K562 (cell line): ENCODE measurements around the gene HNRNPDL. TPM values are rescaled to one million over a fixed set of nuclear protein-coding genes. Genes with fewer than 3 reads are reported as not detected.

Experiments used
- ATAC-seq: fragments of 200-7000 bp; cut with Tn5 transposase; 3 replicates; pipeline ENCODE4 v1.9.1; 2020; ENCODE audit warnings: moderate library complexity
- BruUV-seq: library from RNA; stranded (reverse); fragments of 400-500 nt; replicated peaks from 2 replicates; lab custom pipeline; 2021; lab: Mats Ljungman, UMichigan
- CTCF ChIA-PET: fragments of 300-600 bp; formaldehyde crosslinking; extraction: SDS; loops from one replicate; lab custom pipeline; 2021; ENCODE audit warnings: low intra/inter-chr PET ratio; lab: Yijun Ruan, JAX
- POLR2A ChIA-PET: fragments of 300-600, 350-650 bp; sonication (Branson Sonifier 250); formaldehyde crosslinking; extraction: SDS; loops from one replicate; lab custom pipeline; 2021; ENCODE audit warnings: antibody characterized with exemption, inconsistent platforms; lab: Yijun Ruan, JAX
- DNase-seq, 4 experiments: peaks; one replicate each; pipeline versions ENCODE4 v3.0.0 to v3.0.0-alpha.2; 2011 to 2018; ENCODE audit warnings: low spot score in 3 of 4, mixed read lengths in 3 of 4; ENCODE audit errors: extremely low read depth in 1 of 4
- FAIRE-seq: peaks from 2 replicates; lab custom pipeline; 2011; peaks lifted over from hg19 to GRCh38; lab: Jason Lieb, UNC
- H2AFZ ChIP-seq: 2 replicates; pipeline ENCODE4 v1.6.0; 2011; ENCODE audit warnings: low read depth, low read length, control low read depth, inconsistent platforms
- H3K27ac ChIP-seq: fragments of 200-600 bp; 3 replicates; pipeline ENCODE4 v1.8.0; 2011; ENCODE audit warnings: low read depth, mild to moderate bottlenecking, control low read depth, inconsistent platforms, low read length, moderate library complexity, mixed read lengths; ENCODE audit errors: extremely low read depth
- H3K27me3 ChIP-seq, 2 experiments: fragments of 300-600 bp in 1 of 2; 2 replicates in 1 of 2; 3 replicates in 1 of 2; pipeline versions ENCODE4 v1.6.0 to v1.8.0; 2011; ENCODE audit warnings: inconsistent platforms in 2 of 2, low read length in 2 of 2, mild to moderate bottlenecking in 1 of 2, mixed read lengths in 1 of 2, moderate library complexity in 1 of 2; ENCODE audit not compliant: control insufficient read depth in 2 of 2, insufficient read depth in 2 of 2
- H3K36me3 ChIP-seq: fragments of 300-600 bp; 3 replicates; pipeline ENCODE4 v1.8.0; 2011; ENCODE audit warnings: mild to moderate bottlenecking, low read length, inconsistent platforms; ENCODE audit not compliant: control insufficient read depth, insufficient read depth
- H3K4me1 ChIP-seq, 2 experiments: fragments of 200-600 bp in 1 of 2; replicated peaks in 1 of 2; 2 replicates in 1 of 2; 3 replicates in 1 of 2; pipeline versions ENCODE4 v1.5.1 to v1.8.0; 2011; ENCODE audit warnings: inconsistent platforms in 2 of 2, low read length in 2 of 2, mild to moderate bottlenecking in 1 of 2, mixed read lengths in 1 of 2, moderate library complexity in 1 of 2; ENCODE audit not compliant: control insufficient read depth in 2 of 2, insufficient read depth in 2 of 2
- H3K4me2 ChIP-seq: 2 replicates; pipeline ENCODE4 v1.6.1; 2011; ENCODE audit warnings: low read length, control low read depth, inconsistent platforms, mixed read lengths; ENCODE audit not compliant: insufficient read depth
- H3K4me3 ChIP-seq: fragments of 200-600 bp; sonication (generic), shearing (Covaris generic); 2 replicates; pipeline ENCODE4 v1.5.1; 2016; ENCODE audit warnings: control low read depth, inconsistent platforms
- H3K79me2 ChIP-seq: fragments of 200-600 bp; 3 replicates; pipeline ENCODE4 v1.8.0; 2011; ENCODE audit warnings: low read length, inconsistent platforms; ENCODE audit not compliant: control insufficient read depth, insufficient read depth
- H3K9ac ChIP-seq, 2 experiments: 2 replicates each; pipeline versions ENCODE4 v1.6.0 to v1.6.1; 2011; ENCODE audit warnings: low read depth in 2 of 2, low read length in 2 of 2, control low read depth in 1 of 2, inconsistent platforms in 1 of 2, mild to moderate bottlenecking in 1 of 2, mixed read lengths in 1 of 2; ENCODE audit not compliant: insufficient read depth in 1 of 2
- H3K9me1 ChIP-seq: one replicate; pipeline ENCODE4 v1.6.0; 2011; ENCODE audit warnings: inconsistent platforms, mild to moderate bottlenecking, low read length, moderate library complexity; ENCODE audit not compliant: control insufficient read depth, insufficient read depth
- H3K9me3 ChIP-seq: replicated peaks from 2 replicates; pipeline ENCODE4 v1.5.1; 2011; ENCODE audit warnings: low read depth, low read length, inconsistent platforms; ENCODE audit not compliant: control insufficient read depth, insufficient read depth
- H4K20me1 ChIP-seq: replicated peaks from 2 replicates; pipeline ENCODE4 v1.6.1; 2011; ENCODE audit warnings: low read length, inconsistent platforms, mixed read lengths; ENCODE audit not compliant: control insufficient read depth, insufficient read depth
- C11orf30 ChIP-seq: fragments of 450-650 bp; IDR thresholded peaks from 2 replicates; pipeline ENCODE4 v1.6.1; 2016; ENCODE audit warnings: low read depth, mild to moderate bottlenecking
- ESRRA ChIP-seq: fragments of 450-650 bp; IDR thresholded peaks from 2 replicates; pipeline ENCODE4 v1.6.1; 2014; ENCODE audit warnings: low read depth, mild to moderate bottlenecking, moderate library complexity, borderline replicate concordance
- HDAC3 ChIP-seq: fragments of 450-650 bp; IDR thresholded peaks from 2 replicates; pipeline ENCODE4 v1.6.1; 2018; ENCODE audit warnings: borderline replicate concordance, mild to moderate bottlenecking, moderate library complexity; ENCODE audit not compliant: partially characterized antibody
- HIVEP1 ChIP-seq: fragments of 250-450 bp; sonication (Bioruptor Pico); IDR thresholded peaks from 2 replicates; pipeline ENCODE4 v1.4.0; 2020; ENCODE audit warnings: mild to moderate bottlenecking
- ILF3 ChIP-seq: fragments of 450-650 bp; IDR thresholded peaks from 2 replicates; pipeline ENCODE4 v1.6.1; 2018; ENCODE audit warnings: antibody characterized with exemption, mild to moderate bottlenecking, moderate library complexity, borderline replicate concordance
- MAFG ChIP-seq: fragments of 450-650 bp; conservative IDR thresholded peaks from 2 replicates; pipeline ENCODE4 v1.6.1; 2016; ENCODE audit warnings: missing genetic modification characterization, missing compliant biosample characterization
- MEF2A ChIP-seq: IDR thresholded peaks from 2 replicates; pipeline ENCODE4 v1.6.1; 2011; ENCODE audit warnings: low read depth, mild to moderate bottlenecking, low read length, moderate library complexity; ENCODE audit not compliant: control insufficient read depth
- NFATC3 ChIP-seq: fragments of 450-650 bp; IDR thresholded peaks from 2 replicates; pipeline ENCODE4 v1.6.1; 2017; ENCODE audit warnings: mild to moderate bottlenecking
- NFYB ChIP-seq: IDR thresholded peaks from 2 replicates; pipeline ENCODE4 v1.6.1; 2011; ENCODE audit warnings: mild to moderate bottlenecking, moderate library complexity; ENCODE audit not compliant: insufficient read length; ENCODE audit errors: extremely low read depth
- POLR2H ChIP-seq: IDR thresholded peaks from 2 replicates; pipeline ENCODE4 v1.6.1; 2016; ENCODE audit warnings: missing genetic modification characterization, low read depth, mild to moderate bottlenecking, control low read depth, missing compliant biosample characterization, moderate library complexity
- RAD51 ChIP-seq: fragments of 450-650 bp; IDR thresholded peaks from 2 replicates; pipeline ENCODE4 v1.7.1; 2016; ENCODE audit warnings: low read depth, mild to moderate bottlenecking, borderline replicate concordance
- SMAD2 ChIP-seq: fragments of 150-350 bp; IDR thresholded peaks from 2 replicates; pipeline ENCODE4 v1.6.1; 2014; ENCODE audit warnings: low read depth, mild to moderate bottlenecking, low read length
- TCF7 ChIP-seq: sonication (generic); IDR thresholded peaks from 2 replicates; pipeline ENCODE4 v1.6.1; 2016; ENCODE audit warnings: antibody characterized with exemption, borderline replicate concordance
- ZNF324 ChIP-seq: fragments of 250-450 bp; sonication (Bioruptor Pico); IDR thresholded peaks from 2 replicates; pipeline ENCODE4 v1.4.0; 2020; ENCODE audit warnings: mild to moderate bottlenecking
- WGBS: fragments of 100-300 bp; shearing (Covaris generic); methylation state at CpG from one replicate; pipeline ENCODE4 v1.1.6; 2016; ENCODE audit warnings: low coverage, mixed read lengths; ENCODE audit not compliant: insufficient coverage; ENCODE audit errors: missing lambda C conversion rate; 5-methylcytosine and 5-hydroxymethylcytosine counted together
- in situ Hi-C: fragments of 300-500 bp; cut with MboI; formaldehyde crosslinking; loops from 4 replicates; pipeline ENCODE4 v1.15.0; 2018; ENCODE audit warnings: inconsistent platforms, mixed read lengths
- intact Hi-C: fragments of 100-400 bp; cut with micrococcal nuclease; formaldehyde crosslinking; loops from 2 replicates; pipeline ENCODE4 v1.14.2; 2022
- polyA plus RNA-seq, 8 experiments: library from polyadenylated mRNA; depleted of rRNA in 4 of 8; stranded (reverse) in 5 of 8; unstranded in 3 of 8; fragments of >200 nt; fragmentation: Nextera tagmentation in 2 of 8; fragmentation: Illumina TruSeq in 1 of 8; extraction: Ambion mirVana in 2 of 8; extraction: Trizol in 1 of 8; gene quantifications; 2 replicates each; pipeline versions ENCODE4 v1.2.1 to v1.2.3, GENCODE V29; 2011 to 2014; ENCODE audit warnings: inconsistent platforms in 1 of 8, missing spikeins in 1 of 8
- total RNA-seq, 7 experiments: library from RNA; depleted of rRNA in 6 of 7; stranded (reverse); fragments of >200 nt in 6 of 7; fragmentation: Illumina TruSeq in 2 of 7; extraction: Trizol in 2 of 7; gene quantifications; 2 replicates each; pipeline versions ENCODE4 v1.2.1 to v1.2.3, GENCODE V29; 2011 to 2021; ENCODE audit warnings: low replicate concordance in 1 of 7
- TF ChIP-seq, protein P1 (sequence below): sonication (generic); formaldehyde crosslinking; IDR thresholded peaks from 2 replicates; pipeline ENCODE4 v1.8.1; 2022; ENCODE audit warnings: missing genetic modification reagents
- TF ChIP-seq, protein P2 (sequence below), 2 experiments: fragments of 450-650 bp in 1 of 2; IDR thresholded peaks; 2 replicates each; pipeline ENCODE4 v1.6.1; 2011 to 2017; ENCODE audit warnings: low read depth in 2 of 2, antibody characterized with exemption in 1 of 2, borderline replicate concordance in 1 of 2, low read length in 1 of 2, mild to moderate bottlenecking in 1 of 2, mixed read lengths in 1 of 2; ENCODE audit not compliant: control insufficient read depth in 1 of 2
- TF ChIP-seq, protein P3 (sequence below): sonication (generic); formaldehyde crosslinking; IDR thresholded peaks from 2 replicates; pipeline ENCODE4 v1.4.0; 2020; ENCODE audit warnings: mild to moderate bottlenecking, missing genetic modification reagents

The HNRNPDL gene
- total and polyA plus RNA-seq, 9 of the 15 experiments (the other 6 are each of a cell fraction or from before 2014, with no cell fraction given): 243 to 652 (median 351) TPM

GRCh38 chr4:82415922-82416365 lies 14.3 kb downstream of the HNRNPDL start:
- POLR2A ChIA-PET: interaction anchor here (0.6 to 2.4 kb wide), 5 partner anchors 8 to 385 kb away, joined by 3 to 17 read pairs (median 4); no protein-coding TSS in a partner anchor
- no peaks in the 10 kb centered on the region for H4K20me1 ChIP-seq
- H3K4me3 ChIP-seq: no peak overlapping the region
- no peak overlapping the region for H3K9ac ChIP-seq
- FAIRE-seq: no peak
- no peaks in the 10 kb centered on the region for H3K36me3 ChIP-seq
- no peaks in the 10 kb centered on the region for H3K79me2 ChIP-seq
- in situ Hi-C loops (no loop called here), intact Hi-C loops (no loop called here)
- BruUV-seq: no TSS peak
- no peak overlapping the region; the same call in 1 of the 2 replicates for H2AFZ ChIP-seq
- no peak overlapping the region for H3K27ac ChIP-seq
- H3K4me2 ChIP-seq: no peak overlapping the region
- no peak; the same call in 2 of the 3 replicates for ATAC-seq
- no peaks in the 10 kb centered on the region for H3K9me3 ChIP-seq
- WGBS: 52% methylated on average over 11 of the region's 12 CpGs
- CTCF ChIA-PET: no interaction called here
- H3K9me1 ChIP-seq: no peaks in the 10 kb centered on the region
- DNase-seq: no peak
- peaks cover 0 to 7% of the 10 kb centered on the region in 2 experiments; a peak in 3 of 5 replicates for H3K4me1 ChIP-seq
- no peaks in the 10 kb centered on the region for H3K27me3 ChIP-seq
- TF ChIP-seq RAD51 (no peak), HDAC3 (no peak), ESRRA (no peak), HIVEP1 (CRISPR knock-in tag) (no peak), TCF7 (no peak), ZNF324 (CRISPR knock-in tag) (no peak), SMAD2 (no peak), NFATC3 (no peak), C11orf30 (peak; percentile 70), MAFG (peak; percentile 40; the same call in 1 of the 2 replicates), POLR2H (tag) (no peak), NFYB (peak; percentile 67), ILF3 (no peak), MEF2A (no peak)
- TF ChIP-seq, protein P1, sequence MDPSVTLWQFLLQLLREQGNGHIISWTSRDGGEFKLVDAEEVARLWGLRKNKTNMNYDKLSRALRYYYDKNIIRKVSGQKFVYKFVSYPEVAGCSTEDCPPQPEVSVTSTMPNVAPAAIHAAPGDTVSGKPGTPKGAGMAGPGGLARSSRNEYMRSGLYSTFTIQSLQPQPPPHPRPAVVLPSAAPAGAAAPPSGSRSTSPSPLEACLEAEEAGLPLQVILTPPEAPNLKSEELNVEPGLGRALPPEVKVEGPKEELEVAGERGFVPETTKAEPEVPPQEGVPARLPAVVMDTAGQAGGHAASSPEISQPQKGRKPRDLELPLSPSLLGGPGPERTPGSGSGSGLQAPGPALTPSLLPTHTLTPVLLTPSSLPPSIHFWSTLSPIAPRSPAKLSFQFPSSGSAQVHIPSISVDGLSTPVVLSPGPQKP: no peak
- TF ChIP-seq, protein P2, sequence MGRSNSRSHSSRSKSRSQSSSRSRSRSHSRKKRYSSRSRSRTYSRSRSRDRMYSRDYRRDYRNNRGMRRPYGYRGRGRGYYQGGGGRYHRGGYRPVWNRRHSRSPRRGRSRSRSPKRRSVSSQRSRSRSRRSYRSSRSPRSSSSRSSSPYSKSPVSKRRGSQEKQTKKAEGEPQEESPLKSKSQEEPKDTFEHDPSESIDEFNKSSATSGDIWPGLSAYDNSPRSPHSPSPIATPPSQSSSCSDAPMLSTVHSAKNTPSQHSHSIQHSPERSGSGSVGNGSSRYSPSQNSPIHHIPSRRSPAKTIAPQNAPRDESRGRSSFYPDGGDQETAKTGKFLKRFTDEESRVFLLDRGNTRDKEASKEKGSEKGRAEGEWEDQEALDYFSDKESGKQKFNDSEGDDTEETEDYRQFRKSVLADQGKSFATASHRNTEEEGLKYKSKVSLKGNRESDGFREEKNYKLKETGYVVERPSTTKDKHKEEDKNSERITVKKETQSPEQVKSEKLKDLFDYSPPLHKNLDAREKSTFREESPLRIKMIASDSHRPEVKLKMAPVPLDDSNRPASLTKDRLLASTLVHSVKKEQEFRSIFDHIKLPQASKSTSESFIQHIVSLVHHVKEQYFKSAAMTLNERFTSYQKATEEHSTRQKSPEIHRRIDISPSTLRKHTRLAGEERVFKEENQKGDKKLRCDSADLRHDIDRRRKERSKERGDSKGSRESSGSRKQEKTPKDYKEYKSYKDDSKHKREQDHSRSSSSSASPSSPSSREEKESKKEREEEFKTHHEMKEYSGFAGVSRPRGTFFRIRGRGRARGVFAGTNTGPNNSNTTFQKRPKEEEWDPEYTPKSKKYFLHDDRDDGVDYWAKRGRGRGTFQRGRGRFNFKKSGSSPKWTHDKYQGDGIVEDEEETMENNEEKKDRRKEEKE (IDR thresholded peaks at IDR 0.05; ENCODE audit: borderline replicate concordance in 1 of 2, control insufficient read depth in 1 of 2, low read depth in 2 of 2, low read length in 1 of 2): no peak
- TF ChIP-seq, protein P3, sequence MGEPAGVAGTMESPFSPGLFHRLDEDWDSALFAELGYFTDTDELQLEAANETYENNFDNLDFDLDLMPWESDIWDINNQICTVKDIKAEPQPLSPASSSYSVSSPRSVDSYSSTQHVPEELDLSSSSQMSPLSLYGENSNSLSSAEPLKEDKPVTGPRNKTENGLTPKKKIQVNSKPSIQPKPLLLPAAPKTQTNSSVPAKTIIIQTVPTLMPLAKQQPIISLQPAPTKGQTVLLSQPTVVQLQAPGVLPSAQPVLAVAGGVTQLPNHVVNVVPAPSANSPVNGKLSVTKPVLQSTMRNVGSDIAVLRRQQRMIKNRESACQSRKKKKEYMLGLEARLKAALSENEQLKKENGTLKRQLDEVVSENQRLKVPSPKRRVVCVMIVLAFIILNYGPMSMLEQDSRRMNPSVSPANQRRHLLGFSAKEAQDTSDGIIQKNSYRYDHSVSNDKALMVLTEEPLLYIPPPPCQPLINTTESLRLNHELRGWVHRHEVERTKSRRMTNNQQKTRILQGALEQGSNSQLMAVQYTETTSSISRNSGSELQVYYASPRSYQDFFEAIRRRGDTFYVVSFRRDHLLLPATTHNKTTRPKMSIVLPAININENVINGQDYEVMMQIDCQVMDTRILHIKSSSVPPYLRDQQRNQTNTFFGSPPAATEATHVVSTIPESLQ (CRISPR knock-in tag): no peak
